Epithelial cell of proximal tubule (primary cell): ENCODE measurements around the gene PDGFD. TPM values are rescaled to one million over a fixed set of nuclear protein-coding genes. Genes with fewer than 3 reads are reported as not detected.

Experiments
- DNase-seq: peaks from one replicate; pipeline ENCODE4 v3.0.0-alpha.2; 2011; ENCODE audit warnings: low read depth
- H3K4me3 ChIP-seq: 2 replicates; pipeline ENCODE4 v1.5.1; 2011; ENCODE audit warnings: low read depth, mild to moderate bottlenecking, low read length
- total RNA-seq: library from RNA; depleted of rRNA; stranded (reverse); fragments of >200 nt; gene quantifications from 2 replicates; pipeline ENCODE4 v1.2.3, GENCODE V29; 2015
- TF ChIP-seq, protein P1 (sequence below): conservative IDR thresholded peaks from 2 replicates; pipeline ENCODE4 v1.5.1; 2012; ENCODE audit warnings: low read depth, mild to moderate bottlenecking, low read length

PDGFD gene
- total RNA-seq, 1 donor from 2014 or later = 3.4 TPM

DNA sequence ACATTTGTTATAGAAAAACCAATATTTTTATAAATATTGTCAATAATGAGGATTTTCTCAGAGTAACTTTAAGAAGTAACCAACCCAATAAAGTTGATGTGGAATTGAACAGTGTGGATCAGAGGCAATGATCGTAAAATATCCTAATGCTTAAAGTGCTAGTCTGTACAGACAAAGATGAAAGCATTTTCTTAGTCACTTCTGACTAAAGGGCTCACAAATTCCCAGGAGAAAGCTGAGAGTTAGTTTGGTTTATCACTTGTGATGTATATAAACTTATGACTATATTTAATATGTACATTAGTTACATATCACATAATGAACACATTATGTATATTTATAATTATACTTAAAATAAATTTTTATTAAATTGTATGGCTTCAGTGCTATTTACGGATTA, 152.9 kb downstream of the PDGFD start:
- H3K4me3 ChIP-seq = no peak overlapping the region
- no peak for DNase-seq

DNA sequence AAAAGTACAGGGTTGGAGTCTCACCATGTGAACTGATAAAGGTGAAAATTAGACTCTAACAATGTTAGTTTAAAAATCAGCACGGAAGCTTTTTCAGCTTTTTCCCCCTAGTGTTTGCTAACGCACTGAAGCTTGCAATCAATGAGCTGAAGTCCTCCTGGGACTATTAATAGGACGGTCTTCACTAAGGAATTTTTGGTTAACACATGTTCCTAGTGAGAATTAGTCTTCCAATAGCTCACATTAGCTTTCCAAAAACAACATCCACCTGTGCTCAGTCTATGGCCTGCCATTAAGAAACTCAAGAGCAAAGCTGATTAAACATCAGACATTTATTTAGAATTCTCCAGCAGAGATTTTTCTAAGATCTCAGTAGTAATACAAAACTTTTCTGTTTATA, 154.2 kb downstream of the PDGFD start:
- no peak for DNase-seq
- no peak overlapping the region for H3K4me3 ChIP-seq
- TF ChIP-seq, protein P1, sequence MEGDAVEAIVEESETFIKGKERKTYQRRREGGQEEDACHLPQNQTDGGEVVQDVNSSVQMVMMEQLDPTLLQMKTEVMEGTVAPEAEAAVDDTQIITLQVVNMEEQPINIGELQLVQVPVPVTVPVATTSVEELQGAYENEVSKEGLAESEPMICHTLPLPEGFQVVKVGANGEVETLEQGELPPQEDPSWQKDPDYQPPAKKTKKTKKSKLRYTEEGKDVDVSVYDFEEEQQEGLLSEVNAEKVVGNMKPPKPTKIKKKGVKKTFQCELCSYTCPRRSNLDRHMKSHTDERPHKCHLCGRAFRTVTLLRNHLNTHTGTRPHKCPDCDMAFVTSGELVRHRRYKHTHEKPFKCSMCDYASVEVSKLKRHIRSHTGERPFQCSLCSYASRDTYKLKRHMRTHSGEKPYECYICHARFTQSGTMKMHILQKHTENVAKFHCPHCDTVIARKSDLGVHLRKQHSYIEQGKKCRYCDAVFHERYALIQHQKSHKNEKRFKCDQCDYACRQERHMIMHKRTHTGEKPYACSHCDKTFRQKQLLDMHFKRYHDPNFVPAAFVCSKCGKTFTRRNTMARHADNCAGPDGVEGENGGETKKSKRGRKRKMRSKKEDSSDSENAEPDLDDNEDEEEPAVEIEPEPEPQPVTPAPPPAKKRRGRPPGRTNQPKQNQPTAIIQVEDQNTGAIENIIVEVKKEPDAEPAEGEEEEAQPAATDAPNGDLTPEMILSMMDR = no peak

More for the DNA sequence above, 152.9 kb downstream of the PDGFD start:
- TF ChIP-seq, protein P1 = no peak

DNA sequence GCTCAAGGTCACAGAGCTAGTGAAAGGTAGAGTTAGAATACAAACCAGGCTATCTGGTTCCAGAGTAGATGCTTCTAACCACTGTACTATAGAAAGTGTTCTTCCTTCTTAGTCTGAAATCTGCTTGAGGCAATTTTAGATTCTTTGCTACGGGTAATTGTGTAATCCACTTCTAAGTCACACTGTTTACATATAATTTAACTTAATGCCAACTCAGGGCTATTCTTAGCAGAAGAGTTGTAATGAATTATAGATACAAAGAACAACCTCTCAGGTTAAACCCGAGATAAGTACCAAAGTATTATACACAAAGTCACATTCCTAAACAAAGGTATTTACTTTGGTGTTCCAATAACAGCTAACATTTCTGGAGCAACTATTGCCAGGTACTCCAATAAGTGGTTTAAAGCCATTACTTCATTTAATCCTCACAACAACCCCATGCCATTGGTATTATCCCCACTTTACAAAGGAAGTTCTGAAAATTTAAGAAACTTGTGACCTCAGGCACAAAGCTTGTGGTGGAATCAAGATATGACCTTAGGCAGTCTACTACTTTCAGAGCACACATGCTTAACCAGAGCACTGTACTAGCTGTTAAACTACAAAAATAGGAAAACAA, 158.6 kb downstream of the PDGFD start:
- peak; percentile 19 for DNase-seq
- TF ChIP-seq, protein P1 = no peak
- H3K4me3 ChIP-seq = no peak overlapping the region

DNA sequence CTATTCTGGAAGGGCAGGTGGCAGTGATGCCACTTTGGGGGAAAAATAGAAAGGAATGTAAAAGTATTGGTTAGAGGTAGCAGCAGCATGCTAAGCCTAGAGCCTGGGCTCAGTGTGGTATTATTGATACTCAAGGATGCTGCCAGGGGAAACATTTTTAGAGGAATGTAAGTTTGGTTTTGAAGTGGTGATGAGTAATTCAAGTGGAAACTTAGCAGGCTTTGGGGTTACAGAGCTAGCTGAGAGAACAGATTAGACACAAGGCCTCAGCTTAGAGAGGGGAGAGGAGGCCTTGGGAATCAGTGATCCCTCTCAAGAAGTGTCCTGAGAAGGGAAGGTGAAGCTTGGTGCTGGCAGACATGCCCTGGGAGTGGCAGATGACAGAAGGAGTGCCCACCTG, 160.5 kb downstream of the PDGFD start:
- DNase-seq = no peak
- H3K4me3 ChIP-seq = no peak overlapping the region
- TF ChIP-seq, protein P1 = no peak

DNA sequence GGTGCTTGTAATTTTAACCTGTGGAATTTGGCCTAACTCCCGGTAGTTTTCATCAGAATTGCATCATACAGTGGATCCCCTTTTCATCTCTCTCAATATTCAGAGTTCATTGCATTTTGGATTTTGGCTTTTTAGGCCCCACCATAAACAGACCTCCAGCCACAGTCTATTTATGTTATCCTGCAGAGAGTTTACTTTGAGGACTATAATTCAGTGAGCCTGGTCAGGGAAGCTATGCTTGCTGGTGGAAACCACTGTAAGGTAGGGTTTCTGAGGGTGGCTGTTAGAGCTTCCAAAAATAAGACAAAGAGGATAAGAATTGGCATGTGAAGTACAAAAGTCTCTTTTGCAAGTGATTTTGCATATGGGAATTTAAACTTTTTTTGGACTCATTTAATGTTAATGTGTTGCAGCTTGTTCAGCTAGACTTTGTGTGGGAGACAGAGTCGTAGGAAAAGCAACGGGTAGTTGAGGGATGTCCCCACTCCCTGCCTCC, 162.3 kb downstream of the PDGFD start:
- no peak overlapping the region for H3K4me3 ChIP-seq
- TF ChIP-seq, protein P1 = no peak
- no peak for DNase-seq

DNA sequence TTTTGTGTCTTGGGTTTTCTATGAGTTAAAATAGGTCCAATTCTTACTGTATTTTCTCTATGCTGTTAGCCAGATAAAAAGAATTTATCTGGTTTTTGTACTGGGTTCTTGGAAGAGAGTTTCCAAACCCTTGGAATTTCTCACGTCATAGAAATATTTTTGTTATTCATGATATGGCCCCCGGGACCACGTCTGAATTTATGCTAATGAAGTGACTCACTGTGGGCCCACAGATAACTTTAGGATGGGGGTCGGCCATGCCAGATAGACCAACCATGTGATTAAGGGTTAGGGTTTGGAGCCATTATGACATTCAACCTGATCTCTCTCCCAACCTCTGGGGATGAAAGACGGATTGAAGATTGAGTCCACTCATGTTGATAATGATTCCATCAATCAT, 163.1 kb downstream of the PDGFD start:
- DNase-seq = no peak
- H3K4me3 ChIP-seq = no peak overlapping the region

More for the DNA sequence above, 163.1 kb downstream of the PDGFD start:
- TF ChIP-seq, protein P1 = no peak
